MM.1S (cell line): Measurements from ENCODE around the gene ADAMTS19.

Experiments used
- DNase-seq: peaks from one replicate; pipeline ENCODE4 v3.0.0-alpha.2; 2015
- H2AFZ ChIP-seq: fragments of 300-600 bp; sonication (generic); 2 replicates; pipeline ENCODE4 v1.6.0; 2016; ENCODE audit warnings: antibody characterized with exemption, low read length
- H3F3A ChIP-seq: fragments of 300-600 bp; sonication (generic); 2 replicates; pipeline ENCODE4 v1.6.1; 2016; ENCODE audit warnings: mild to moderate bottlenecking, antibody characterized with exemption, low read length, moderate library complexity, mixed read lengths; ENCODE audit not compliant: insufficient read depth
- H3K27ac ChIP-seq: fragments of 300-600 bp; sonication (generic); 2 replicates; pipeline ENCODE4 v1.5.1; 2016; ENCODE audit warnings: mild to moderate bottlenecking, low read length
- H3K27me3 ChIP-seq: fragments of 300-600 bp; sonication (generic); replicated peaks from 2 replicates; pipeline ENCODE4 v1.6.0; 2016; ENCODE audit warnings: low read length; ENCODE audit not compliant: insufficient read depth
- H3K36me3 ChIP-seq: fragments of 300-600 bp; sonication (generic); replicated peaks from 2 replicates; pipeline ENCODE4 v1.6.1; 2016; ENCODE audit warnings: mild to moderate bottlenecking, low read length, mixed read lengths; ENCODE audit not compliant: insufficient read depth
- H3K4me1 ChIP-seq: fragments of 300-600 bp; sonication (generic); 2 replicates; pipeline ENCODE4 v1.6.1; 2016; ENCODE audit warnings: low read length, mixed read lengths
- H3K4me2 ChIP-seq: fragments of 300-600 bp; sonication (generic); 2 replicates; pipeline ENCODE4 v1.6.0; 2016; ENCODE audit warnings: low read depth, low read length
- H3K4me3 ChIP-seq: fragments of 300-600 bp; sonication (generic); 2 replicates; pipeline ENCODE4 v1.5.1; 2016; ENCODE audit warnings: low read length, mixed read lengths
- H3K79me2 ChIP-seq: fragments of 300-600 bp; sonication (generic); 2 replicates; pipeline ENCODE4 v1.6.1; 2016; ENCODE audit warnings: mixed run types, low read length, mixed read lengths
- H3K9ac ChIP-seq: fragments of 300-600 bp; sonication (generic); 2 replicates; pipeline ENCODE4 v1.6.1; 2016; ENCODE audit warnings: low read length, mixed read lengths
- H3K9me2 ChIP-seq: fragments of 300-600 bp; sonication (generic); replicated peaks from 2 replicates; pipeline ENCODE4 v1.6.1; 2016; ENCODE audit warnings: mild to moderate bottlenecking, low read length, mixed read lengths; ENCODE audit not compliant: insufficient read depth
- H3K9me3 ChIP-seq: fragments of 300-600 bp; sonication (generic); replicated peaks from 2 replicates; pipeline ENCODE4 v1.6.1; 2016; ENCODE audit warnings: mild to moderate bottlenecking, low read length, mixed read lengths; ENCODE audit not compliant: insufficient read depth
- H4K20me1 ChIP-seq: fragments of 300-600 bp; sonication (generic); 2 replicates; pipeline ENCODE4 v1.6.1; 2016; ENCODE audit warnings: mild to moderate bottlenecking, low read length, moderate library complexity, mixed read lengths; ENCODE audit not compliant: insufficient read depth
- EZH2 ChIP-seq: fragments of 300-600 bp; sonication (generic); optimal IDR thresholded peaks from 2 replicates; pipeline ENCODE3; 2017; ENCODE audit warnings: low read depth, mild to moderate bottlenecking, antibody characterized with exemption, low read length, mixed read lengths
- EZH2phosphoT487 ChIP-seq: fragments of 300-600 bp; sonication (generic); IDR thresholded peaks from 2 replicates; pipeline ENCODE4 v1.6.1; 2018; ENCODE audit warnings: antibody characterized with exemption, low read length
- TF ChIP-seq, protein P1 (sequence below): fragments of 300-600 bp; sonication (generic); IDR thresholded peaks from 2 replicates; pipeline ENCODE4 v1.5.1; 2016; ENCODE audit warnings: antibody characterized with exemption, low read length, mixed read lengths

The ADAMTS19 gene

GRCh38 chr5:129508606-129509005, 48.5 kb downstream of the ADAMTS19 start:
- H3K4me3 ChIP-seq, result no peak overlapping the region
- no peaks in the 10 kb centered on the region for H3K79me2 ChIP-seq
- no peak overlapping the region for H2AFZ ChIP-seq
- 0 out of 2 replicates have a peak, but pooled peaks cover 5% of the 10 kb centered on the region for H3K4me1 ChIP-seq
- no peak for DNase-seq
- no peaks in the 10 kb centered on the region for H3K9me3 ChIP-seq
- no peaks in the 10 kb centered on the region for H4K20me1 ChIP-seq
- H3K9ac ChIP-seq, result no peak overlapping the region
- H3K4me2 ChIP-seq, result no peak overlapping the region
- H3K36me3 ChIP-seq, result no peaks in the 10 kb centered on the region
- no peak overlapping the region for H3K27ac ChIP-seq
- no peaks in the 10 kb centered on the region; the same call in 1 of the 2 replicates for H3F3A ChIP-seq
- TF ChIP-seq, protein P1, sequence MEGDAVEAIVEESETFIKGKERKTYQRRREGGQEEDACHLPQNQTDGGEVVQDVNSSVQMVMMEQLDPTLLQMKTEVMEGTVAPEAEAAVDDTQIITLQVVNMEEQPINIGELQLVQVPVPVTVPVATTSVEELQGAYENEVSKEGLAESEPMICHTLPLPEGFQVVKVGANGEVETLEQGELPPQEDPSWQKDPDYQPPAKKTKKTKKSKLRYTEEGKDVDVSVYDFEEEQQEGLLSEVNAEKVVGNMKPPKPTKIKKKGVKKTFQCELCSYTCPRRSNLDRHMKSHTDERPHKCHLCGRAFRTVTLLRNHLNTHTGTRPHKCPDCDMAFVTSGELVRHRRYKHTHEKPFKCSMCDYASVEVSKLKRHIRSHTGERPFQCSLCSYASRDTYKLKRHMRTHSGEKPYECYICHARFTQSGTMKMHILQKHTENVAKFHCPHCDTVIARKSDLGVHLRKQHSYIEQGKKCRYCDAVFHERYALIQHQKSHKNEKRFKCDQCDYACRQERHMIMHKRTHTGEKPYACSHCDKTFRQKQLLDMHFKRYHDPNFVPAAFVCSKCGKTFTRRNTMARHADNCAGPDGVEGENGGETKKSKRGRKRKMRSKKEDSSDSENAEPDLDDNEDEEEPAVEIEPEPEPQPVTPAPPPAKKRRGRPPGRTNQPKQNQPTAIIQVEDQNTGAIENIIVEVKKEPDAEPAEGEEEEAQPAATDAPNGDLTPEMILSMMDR, result no peak
- TF ChIP-seq EZH2, result no peak
- no peak for TF ChIP-seq EZH2phosphoT487
- H3K27me3 ChIP-seq, result no peaks in the 10 kb centered on the region
- no peaks in the 10 kb centered on the region for H3K9me2 ChIP-seq

DNA sequence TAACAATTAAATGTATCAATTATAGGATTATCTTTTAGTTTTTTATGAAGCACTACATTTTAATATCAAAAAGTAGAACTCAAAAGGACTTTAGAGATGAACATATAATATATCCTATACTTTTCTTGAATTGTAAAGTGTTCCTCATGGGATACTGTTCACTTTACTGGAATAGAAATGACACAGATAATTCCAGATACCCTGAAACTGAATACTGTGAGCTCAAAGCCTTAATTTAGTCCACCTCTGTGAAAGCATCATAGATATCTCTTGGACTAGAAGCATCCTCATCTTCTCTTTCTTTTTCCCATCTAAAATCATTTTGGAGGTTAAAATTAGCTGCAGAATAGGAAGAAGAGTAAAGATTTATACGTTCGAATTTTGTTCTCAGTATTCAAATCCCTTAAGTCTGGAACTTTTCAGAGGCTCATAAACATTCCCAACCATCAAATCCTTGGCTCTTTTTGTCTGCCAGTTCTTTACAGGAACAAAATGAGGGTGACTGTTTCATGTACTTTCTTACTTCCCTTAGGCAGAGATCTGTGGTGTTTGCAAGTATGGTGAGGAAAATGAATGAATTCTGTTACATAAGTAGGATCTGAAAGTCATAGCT, 49.4 kb downstream of the ADAMTS19 start:
- H3F3A ChIP-seq, result no peaks in the 10 kb centered on the region; the same call in 1 of the 2 replicates
- no peak overlapping the region for H3K4me3 ChIP-seq
- H3K9me3 ChIP-seq, result no peaks in the 10 kb centered on the region
- H3K27ac ChIP-seq, result no peak overlapping the region
- 0 out of 2 replicates have a peak, but pooled peaks cover 5% of the 10 kb centered on the region for H3K4me1 ChIP-seq
- H3K9me2 ChIP-seq, result no peaks in the 10 kb centered on the region
- no peaks in the 10 kb centered on the region for H3K27me3 ChIP-seq
- no peak overlapping the region for H3K9ac ChIP-seq
- H4K20me1 ChIP-seq, result no peaks in the 10 kb centered on the region
- H3K79me2 ChIP-seq, result no peaks in the 10 kb centered on the region
- no peak overlapping the region for H3K4me2 ChIP-seq
- H3K36me3 ChIP-seq, result no peaks in the 10 kb centered on the region
- no peak for TF ChIP-seq EZH2
- TF ChIP-seq, protein P1, result no peak
- no peak for TF ChIP-seq EZH2phosphoT487
- H2AFZ ChIP-seq, result no peak overlapping the region
- no peak for DNase-seq

DNA sequence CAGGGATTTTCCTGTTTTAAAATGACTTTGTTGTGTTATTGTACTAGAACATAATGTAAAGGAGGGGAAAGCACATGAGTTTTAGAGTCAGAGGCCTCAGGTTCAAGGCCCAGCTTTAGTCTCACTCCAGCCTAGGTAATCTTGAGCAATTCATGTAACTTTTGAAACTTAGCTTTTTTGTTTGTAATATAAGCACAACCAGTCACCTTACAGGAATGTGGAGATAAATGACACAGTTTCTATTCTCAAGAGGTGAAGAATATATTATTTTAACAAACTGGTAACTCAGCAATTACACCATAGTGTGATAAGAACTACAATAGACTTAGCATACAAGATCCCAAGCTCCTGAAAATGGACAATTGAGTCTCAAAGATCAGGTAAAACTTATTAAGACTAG, 51.2 kb downstream of the ADAMTS19 start:
- TF ChIP-seq EZH2 (no peak), EZH2phosphoT487 (no peak)
- TF ChIP-seq, protein P1, result no peak
- Histone ChIP-seq H3K36me3 (no peaks in the 10 kb centered on the region), H3F3A (no peaks in the 10 kb centered on the region; the same call in 1 of the 2 replicates), H3K27ac (no peak overlapping the region), H3K9me2 (no peaks in the 10 kb centered on the region), H4K20me1 (no peaks in the 10 kb centered on the region), H3K4me2 (no peak overlapping the region), H3K27me3 (no peaks in the 10 kb centered on the region), H3K4me3 (no peak overlapping the region), H3K9me3 (no peaks in the 10 kb centered on the region), H3K79me2 (no peaks in the 10 kb centered on the region), H3K4me1 (0 out of 2 replicates have a peak, but pooled peaks cover 5% of the 10 kb centered on the region), H3K9ac (no peak overlapping the region), H2AFZ (no peak overlapping the region)
- DNase-seq, result no peak
